Right ventricle myocardium superior (tissue), 1 donor: ENCODE data around the gene SASH3. TPM values are rescaled to one million over a fixed set of nuclear protein-coding genes. Genes with fewer than 3 reads are reported as not detected.

Source experiments
- ATAC-seq: fragments of 200-7000 bp; cut with Tn5 transposase; one replicate; pipeline ENCODE4 v1.9.1; 2020; ENCODE audit warnings: mild to moderate bottlenecking; ENCODE audit not compliant: poor library complexity
- DNase-seq: peaks from one replicate; pipeline ENCODE4 v3.0.0-alpha.2; 2020
- intact Hi-C: fragments of 100-400 bp; cut with DNase I; formaldehyde crosslinking; loops from one replicate; pipeline ENCODE4 v1.11.2; 2022
- total RNA-seq: library from RNA; stranded (reverse); fragmentation: NEBNext Ultra II Directional; extraction: Animal tissue kit (Norgen Biotek cat#: 25700); gene quantifications from one replicate; pipeline ENCODE4 v1.2.1, GENCODE V29; 2021
- donor health status: DM: no; HTN: yes; CAD: no; lungs with severe emphysema.

The SASH3 gene
- total RNA-seq, 1 donor from 2014 or later = 2.2 TPM

DNA sequence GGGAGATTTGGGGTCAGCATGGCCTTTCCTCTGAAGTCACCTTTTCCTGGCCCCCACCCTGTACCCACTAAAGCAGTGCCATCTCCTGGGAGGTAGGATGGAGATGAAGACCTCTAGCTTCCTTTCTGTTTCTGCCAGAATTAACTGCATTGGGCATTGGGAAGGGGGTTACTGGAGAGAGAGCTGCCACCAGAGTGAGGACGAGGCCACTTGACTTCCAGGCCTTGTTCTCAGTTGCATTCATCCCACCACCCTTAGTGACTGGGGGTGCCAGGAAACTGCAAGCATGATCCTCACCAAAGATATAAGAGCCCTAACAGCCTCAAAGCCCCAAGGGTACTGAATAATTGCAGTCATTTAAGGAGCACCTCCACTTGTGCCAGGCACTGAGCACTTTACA is 15.8 kb downstream of the SASH3 start:
- no peak for DNase-seq
- intact Hi-C loops = no loop called here
- no peak for ATAC-seq

DNA sequence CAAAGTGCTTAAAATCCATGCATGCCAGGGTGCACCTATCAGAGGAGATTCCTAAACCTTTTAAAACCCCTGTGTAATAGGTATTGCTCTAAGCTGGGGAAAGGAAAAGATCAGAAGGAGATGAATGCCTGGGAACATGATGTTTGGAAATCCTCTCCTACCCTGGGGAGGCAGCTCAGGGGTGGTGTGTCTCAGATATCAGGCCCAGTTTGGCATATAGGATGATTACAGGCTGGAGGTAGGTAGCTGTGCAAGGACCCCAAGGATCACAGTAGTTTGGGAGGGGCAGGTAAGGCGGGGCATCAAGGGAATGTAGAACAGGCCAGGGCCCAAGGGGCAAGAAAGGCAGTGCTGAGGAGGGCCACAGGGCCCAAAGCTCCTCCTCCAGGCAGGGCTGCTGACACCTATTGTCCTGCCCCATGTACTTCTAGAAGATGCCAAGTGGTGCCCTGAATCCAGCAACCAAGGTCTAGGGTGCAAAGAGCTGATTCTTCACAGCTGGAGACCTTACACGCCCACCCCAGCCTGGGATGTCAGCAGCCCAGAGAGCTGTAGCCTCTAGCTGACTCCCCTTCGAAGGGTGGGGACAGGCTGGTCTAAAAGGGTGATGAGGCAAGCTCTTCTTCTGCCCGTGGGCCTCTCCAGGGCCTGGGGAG is 17.6 kb downstream of the SASH3 start:
- intact Hi-C loops = no loop called here
- no peak for ATAC-seq
- DNase-seq = no peak

DNA sequence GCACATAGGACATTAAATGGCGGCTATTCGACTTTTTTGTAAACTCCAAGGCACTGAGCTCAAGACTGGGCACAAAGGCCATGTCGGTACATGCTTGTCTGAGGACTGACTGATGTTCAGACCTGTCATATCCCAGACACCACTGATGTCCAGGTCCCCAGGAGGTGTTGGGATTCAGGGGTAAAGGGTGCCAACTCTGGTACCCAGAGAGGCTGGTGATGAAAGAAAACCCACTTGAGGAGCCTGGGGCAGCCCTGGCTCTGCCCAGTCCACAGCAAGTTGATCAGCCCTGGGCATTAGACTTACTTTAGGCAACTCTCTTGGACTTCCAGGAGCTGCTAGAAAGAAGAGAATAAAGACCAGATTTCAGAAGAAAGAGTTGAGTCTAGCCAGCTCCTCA is 18.7 kb downstream of the SASH3 start:
- intact Hi-C loops = no loop called here

DNA sequence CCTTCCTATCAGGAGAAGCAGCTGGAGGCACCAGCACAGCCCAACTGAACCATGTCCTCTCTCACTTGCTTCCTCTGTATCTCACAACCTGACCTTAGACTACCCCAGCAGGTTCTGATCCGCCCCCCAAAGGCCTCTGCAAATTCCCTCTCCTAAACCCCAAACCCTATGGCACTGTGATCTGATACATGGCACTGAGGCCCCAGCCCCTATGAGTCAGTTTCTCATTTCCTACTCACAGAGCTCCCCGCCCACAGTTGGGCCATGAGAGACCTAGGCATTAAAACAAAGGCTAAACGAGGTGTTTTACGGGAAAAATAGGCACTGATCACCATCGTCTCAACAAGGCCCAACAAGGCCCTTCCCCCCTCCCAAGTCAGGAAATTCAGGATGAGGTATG is 19.1 kb downstream of the SASH3 start:
- no peak for DNase-seq
- intact Hi-C loops = no loop called here
- no peak for ATAC-seq

More for the DNA sequence above, 18.7 kb downstream of the SASH3 start:
- no peak for ATAC-seq
- DNase-seq = no peak

DNA sequence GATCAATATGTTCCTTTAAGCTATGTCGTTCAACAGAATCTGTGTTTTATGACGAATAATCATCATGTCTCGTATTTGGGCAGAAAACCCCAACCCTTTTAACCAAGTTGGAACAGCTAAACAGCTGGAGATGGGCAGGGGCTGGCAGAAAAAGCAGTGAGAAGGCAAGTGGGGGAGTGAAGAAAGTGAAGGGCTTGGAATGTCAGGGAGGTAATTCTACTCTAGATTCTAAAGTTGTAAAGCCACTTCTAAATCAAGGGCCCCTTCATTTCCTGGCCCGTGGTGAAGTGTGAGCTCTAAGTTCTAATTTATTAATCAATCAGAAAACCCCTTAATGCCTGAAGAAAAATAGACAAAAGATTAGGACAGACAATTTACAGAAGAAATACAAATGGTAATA is 20.4 kb downstream of the SASH3 start:
- intact Hi-C loops = no loop called here
- no peak for DNase-seq
- no peak for ATAC-seq

DNA sequence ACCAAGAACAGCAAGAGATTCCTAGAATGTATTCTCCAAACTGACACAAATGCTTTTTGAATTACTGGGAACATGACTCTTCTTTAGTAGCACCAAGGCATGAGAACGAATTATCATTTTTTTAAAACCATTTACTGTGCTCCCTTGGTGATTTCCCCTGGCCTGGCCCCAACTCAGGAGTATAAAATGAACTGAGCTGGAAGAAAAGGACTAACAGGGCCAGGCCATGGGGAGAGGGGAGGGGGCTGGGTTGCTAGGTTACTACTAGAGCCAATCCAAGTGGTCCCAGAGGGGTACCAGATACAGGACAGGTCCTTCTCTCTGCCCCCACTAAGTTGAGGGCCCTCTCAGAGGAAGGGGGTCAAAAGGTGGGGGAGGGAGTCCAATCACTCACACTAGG is 23.1 kb downstream of the SASH3 start:
- intact Hi-C loops = no loop called here
- no peak for ATAC-seq
- DNase-seq = no peak

DNA sequence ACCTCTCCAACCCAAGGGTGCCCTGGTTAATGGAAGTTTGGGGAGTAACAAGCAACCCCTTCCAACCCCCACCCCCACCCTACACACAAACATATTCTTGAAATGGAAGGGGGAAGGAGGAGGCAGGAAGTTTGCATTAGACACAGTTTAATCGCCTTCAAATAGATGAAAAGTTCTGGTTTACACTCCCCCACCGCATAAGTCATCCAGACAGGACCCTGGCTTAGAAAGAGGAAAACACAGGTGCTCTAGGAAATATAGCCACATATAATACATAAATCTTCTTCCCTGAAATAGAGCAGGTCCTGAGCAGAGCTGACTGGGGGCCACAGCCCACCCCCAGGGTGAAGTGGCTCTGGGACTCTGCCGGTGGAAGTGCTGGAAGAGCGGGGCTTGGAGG is 25.1 kb downstream of the SASH3 start:
- DNase-seq (no peak), ATAC-seq (no peak)
- intact Hi-C loops = no loop called here

DNA sequence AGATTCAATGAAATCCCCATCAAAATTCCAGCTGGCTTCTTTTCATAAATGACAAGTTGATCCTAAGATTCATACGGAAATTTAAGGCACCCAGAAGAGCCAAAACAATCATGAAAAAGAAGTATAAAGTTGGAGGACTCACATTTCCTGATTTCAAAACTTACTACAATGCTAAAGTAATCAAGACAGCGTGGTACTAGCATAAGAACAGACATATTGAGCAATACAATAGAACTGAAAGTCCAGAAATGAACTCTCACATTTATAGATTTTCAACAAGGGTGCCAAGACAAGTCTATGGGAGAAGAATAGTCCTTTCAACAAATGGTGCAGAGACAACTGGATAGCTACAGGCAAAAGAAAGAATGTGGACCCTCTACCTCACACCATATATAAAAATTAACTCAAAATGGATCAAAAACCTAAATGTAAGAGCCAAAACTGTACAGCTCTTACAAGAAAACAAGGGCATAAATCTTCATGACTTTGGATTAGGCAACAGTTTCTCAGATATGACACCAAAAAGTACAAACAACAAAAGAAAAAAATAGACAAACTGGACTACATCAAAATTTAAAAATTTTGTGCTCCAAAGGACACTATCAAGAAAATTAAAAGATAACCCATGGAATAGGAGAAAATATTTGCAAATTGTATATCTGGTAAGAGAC is 28.5 kb downstream of the SASH3 start:
- intact Hi-C loops = no loop called here
- no peak for DNase-seq
- no peak for ATAC-seq

DNA sequence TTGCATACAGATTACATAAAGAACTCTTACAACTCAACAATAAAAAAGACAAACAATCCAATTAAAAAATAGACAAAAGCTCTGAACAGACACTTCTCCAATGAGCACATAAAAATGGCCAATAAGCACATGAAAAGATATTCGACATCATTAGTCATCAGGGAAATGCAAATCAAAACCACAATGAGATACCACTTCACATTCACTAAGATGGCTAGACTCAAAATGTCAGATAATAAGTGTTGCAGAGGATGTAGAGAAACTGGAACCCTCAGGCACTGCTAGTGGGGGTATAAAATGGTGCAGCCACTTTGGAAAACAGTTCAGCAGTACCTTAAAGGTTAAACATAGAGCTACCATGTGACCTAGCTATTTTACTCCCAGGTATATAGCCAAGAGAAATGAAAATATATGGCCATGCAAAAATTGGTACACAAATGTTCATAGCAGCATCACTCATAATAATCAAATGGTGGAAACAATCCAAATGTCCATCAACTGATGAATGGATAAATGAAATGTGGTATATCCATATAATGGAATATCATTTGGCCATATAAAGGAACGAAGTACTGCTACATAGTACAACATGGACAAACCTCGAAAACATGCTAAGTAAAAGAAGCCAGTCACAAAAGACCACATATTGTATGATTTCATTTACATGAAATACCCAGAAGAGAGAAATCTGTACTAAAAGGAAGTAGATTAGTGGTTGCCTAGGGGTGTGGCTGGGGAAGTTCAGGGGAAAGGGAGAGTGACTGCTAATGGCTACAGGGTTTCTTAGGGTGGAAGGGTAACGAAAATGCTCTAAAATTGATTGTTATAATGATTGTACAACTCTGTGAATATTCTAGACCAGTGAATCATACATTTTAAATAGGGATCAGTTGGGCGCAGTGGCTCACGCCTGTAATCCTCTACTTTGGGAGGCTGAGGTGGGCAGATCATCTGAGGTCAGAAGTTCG is 29.4 kb downstream of the SASH3 start:
- ATAC-seq = no peak
- intact Hi-C loops = no loop called here
- no peak for DNase-seq

DNA sequence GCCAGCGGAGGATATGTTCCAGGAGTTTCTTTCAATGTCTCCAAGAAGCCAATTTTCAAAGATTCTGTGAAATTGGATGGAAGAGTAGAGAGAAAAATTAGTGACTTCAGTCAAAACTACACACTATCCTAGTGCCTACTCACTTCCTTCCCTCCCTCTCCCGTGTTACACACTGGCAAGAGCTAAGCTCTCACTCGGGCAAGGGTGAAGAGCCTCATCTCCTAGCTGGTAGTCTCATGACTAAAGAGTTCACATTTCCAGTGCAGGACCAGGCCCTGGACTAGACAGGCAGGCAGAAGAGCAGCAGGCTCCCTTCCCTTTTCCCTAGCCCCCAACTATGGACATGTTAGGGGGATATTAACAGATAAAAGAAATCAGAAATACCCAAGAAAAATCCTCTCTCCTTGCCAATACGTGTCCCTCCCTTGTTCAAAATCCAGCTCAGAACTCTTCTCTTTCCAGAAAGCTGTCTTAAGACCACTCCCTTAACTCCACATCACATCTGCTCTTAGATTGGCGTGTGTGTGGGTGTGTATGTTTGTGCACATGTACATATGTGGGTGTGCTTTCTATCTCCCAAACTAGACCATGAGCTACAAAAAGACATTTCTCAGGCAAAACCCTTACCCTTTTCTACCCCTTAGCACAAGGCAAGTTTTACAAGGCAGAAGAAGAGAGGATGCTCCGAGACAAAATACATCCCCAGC is 34.1 kb downstream of the SASH3 start:
- intact Hi-C loops = no loop called here
- no peak for ATAC-seq

DNA sequence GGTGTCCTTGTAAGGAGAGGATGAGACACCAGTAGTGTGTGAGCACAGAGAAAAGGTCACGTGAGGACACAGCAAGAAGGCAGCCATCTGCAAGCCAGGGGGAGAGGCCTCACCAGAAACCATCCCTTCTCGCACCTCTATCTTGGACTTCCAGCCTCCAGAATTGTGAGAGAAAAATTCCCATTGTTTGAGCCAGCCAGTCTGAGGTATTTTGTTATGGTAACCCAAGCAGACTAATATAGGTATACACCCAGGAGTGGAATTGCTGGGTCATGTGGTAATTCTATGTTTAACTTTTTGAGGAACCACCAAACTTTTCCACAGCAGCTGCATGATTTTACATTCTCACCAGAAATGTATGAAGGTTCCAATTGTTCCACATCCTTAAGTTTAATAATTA is 38.4 kb downstream of the SASH3 start:
- intact Hi-C loops = no loop called here
- ATAC-seq (no peak), DNase-seq (no peak)

More for the DNA sequence above, 34.1 kb downstream of the SASH3 start:
- no peak for DNase-seq

DNA sequence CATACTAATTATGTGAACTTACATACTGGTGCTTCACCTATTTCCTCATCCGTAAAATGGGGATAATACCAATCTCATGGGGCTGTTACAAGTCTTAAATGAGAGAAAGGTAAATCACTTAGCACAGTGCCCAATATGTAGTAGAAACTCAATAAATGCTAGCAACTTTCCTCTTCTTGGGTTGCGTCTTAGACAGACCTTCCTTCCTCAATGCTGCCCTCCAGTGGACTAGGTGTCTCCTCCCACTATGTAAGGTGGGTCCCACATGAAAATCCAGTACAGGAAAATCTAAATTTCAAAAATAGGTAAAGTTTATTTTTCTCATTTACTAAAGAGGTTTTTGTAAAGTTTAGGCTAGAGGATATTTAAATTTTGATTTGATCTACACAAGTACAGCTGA is 43.4 kb downstream of the SASH3 start:
- peak; percentile 56 for ATAC-seq
- DNase-seq = no peak
- intact Hi-C loops = loop anchor here (10.0 kb wide), 1 partner anchor 218 kb away; no protein-coding TSS in a partner anchor

DNA sequence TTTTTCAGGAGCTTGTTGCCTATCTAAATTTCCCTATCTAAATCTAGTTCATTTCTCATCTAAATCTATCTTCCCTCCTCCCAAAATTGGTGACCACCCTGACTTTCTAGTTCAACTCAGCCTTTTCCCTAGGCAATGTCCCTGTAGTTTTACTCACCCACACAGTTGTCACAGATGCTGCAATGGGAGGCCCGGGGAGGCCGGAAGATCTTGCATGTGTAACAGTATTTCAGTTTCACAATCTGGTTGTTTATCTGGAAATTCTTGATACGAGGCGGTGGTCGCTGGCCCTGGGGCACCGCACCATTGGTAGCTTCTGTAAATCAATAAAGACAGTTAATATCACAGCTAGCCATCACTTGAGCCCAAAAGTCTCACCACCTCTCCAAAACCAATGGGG is 43.8 kb downstream of the SASH3 start:
- ATAC-seq = no peak
- DNase-seq = no peak
- intact Hi-C loops = loop anchor here (10.0 kb wide), 1 partner anchor 219 kb away; no protein-coding TSS in a partner anchor

DNA sequence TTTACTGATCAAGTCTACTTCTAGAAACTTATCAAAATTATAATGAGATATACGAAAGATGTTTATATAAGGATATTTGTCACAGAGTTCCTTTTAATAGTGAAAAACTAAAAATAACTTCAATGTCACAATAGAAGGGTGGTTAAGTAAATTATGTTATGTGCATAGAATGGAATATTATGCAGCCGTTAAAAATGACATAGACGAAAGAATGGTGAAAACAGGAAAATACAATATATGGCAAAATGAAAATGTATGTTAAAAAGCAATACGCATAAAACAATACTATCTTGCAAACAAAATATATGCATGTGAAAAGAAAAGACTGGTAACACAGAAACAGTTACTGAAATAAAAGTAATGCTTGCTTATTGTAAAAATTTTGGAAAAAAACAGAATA is 44.9 kb downstream of the SASH3 start:
- DNase-seq = no peak
- no peak for ATAC-seq
- intact Hi-C loops = loop anchor here (10.0 kb wide), 1 partner anchor 220 kb away; no protein-coding TSS in a partner anchor

DNA sequence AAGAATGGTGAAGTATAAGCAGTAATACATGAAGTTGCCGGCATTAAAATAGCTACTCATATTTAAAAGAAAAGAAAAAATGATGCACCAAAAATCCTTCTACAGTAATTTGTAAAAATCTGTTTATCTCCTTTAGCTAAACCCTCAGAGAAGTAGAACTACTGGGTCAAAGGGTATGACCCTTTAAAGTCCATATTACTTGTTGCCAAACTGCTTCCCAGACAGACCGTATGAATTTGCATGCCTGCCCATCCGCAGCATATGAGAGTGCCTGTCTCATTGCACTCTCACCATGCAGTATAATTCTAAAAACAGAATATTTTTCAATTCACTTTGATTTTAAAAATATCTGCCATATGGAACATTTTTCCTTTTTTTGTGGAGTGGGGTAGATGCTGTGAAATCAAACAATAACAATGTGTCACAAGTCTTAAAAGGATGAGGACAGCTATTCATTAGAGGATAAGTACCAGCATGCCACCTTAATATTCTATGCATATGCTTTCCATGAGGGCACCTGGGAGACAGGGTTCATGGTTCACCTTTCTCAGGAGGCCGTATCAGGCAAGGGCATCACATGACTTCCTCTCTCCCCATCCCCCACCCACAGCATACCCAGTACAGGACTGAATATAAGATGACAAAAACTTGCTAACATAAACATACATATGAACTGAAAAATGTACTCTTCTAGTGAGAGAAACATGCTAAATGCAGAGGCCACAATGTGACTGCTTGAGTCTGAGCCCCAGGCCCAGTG is 46.2 kb downstream of the SASH3 start:
- intact Hi-C loops = loop anchor here (10.0 kb wide), 1 partner anchor 221 kb away; no protein-coding TSS in a partner anchor
- DNase-seq = no peak
- no peak for ATAC-seq

DNA sequence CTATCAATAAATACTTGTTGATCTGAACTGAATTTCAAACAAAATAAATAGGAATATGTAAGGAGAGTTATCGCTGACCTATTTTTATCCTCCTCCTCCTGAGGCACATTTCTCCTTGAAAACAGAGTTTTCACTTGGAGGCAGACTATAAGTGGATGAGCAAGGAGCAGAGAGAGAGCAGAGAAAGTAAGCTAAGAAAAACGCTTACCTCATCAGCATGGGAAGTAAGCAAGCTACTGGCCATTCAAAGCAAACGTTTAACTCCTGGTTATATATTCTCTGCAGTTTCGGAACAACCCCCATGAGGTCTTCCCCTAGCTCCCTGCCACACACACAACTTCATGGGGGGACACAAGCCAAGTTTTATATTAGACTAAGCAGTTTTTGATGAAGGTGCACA is 50.7 kb downstream of the SASH3 start:
- DNase-seq (no peak), ATAC-seq (no peak)
- intact Hi-C loops = no loop called here

DNA sequence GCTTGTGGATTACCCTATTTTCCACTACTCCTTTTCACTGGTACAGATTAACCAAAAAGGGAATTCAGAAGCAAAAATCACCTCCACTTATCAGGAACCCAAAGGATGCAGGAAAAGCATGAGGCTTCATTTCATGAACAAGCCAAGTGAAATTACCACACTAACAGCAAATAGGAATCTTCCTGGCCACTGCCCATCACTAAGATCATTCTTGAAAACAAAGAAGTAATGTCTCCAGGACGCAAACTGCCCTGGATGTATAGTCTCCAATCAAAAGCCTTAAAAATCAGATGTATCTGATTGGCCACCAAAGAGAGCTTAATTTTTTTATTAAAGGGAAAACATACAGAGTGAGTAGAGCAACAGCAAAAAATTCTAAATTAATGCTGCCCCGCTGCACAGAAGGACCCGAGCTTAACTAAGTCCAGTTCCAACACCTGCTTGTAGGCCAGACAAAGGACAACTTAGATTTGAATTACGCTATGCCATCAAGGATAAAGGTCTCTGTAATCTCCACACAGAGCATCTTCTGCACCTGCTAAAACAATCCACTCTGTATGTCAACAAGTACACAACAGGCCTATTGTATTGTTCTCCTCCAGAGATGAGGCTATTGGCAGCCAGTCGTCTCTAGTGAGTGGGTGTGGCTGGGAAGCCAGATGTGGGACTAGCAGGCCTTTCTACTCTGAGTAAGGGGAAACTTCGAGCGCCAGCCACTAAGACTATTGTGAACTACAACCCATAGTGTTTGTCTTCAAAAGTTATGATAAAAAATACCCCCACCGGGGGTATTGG is 51.5 kb downstream of the SASH3 start:
- intact Hi-C loops = no loop called here
- ATAC-seq = peak; percentile 68
- DNase-seq = peak; percentile 49
